Activated naive CD4-positive, alpha-beta T cell treated with anti-CD3 and anti-CD28 coated beads, Interleukin-2, amount 50 U/mL, for 24 hours (primary cell): ENCODE data around the gene MATN1.

Experiments used
- H3K27ac Mint-ChIP-seq: one replicate; pipeline ENCODE4 v1.8.0; 2021; ENCODE audit warnings: mild to moderate bottlenecking, mixed read lengths
- H3K27me3 Mint-ChIP-seq: one replicate; pipeline ENCODE4 v1.8.0; 2021; ENCODE audit warnings: mixed read lengths
- H3K36me3 Mint-ChIP-seq: one replicate; pipeline ENCODE4 v1.8.0; 2021; ENCODE audit warnings: mixed read lengths
- H3K4me1 Mint-ChIP-seq: one replicate; pipeline ENCODE4 v1.8.0; 2021; ENCODE audit warnings: mixed read lengths
- H3K4me3 Mint-ChIP-seq: one replicate; pipeline ENCODE4 v1.8.0; 2021; ENCODE audit warnings: mild to moderate bottlenecking, mixed read lengths
- H3K9me3 Mint-ChIP-seq: one replicate; pipeline ENCODE4 v1.8.0; 2021; ENCODE audit warnings: mixed read lengths

MATN1 gene

DNA sequence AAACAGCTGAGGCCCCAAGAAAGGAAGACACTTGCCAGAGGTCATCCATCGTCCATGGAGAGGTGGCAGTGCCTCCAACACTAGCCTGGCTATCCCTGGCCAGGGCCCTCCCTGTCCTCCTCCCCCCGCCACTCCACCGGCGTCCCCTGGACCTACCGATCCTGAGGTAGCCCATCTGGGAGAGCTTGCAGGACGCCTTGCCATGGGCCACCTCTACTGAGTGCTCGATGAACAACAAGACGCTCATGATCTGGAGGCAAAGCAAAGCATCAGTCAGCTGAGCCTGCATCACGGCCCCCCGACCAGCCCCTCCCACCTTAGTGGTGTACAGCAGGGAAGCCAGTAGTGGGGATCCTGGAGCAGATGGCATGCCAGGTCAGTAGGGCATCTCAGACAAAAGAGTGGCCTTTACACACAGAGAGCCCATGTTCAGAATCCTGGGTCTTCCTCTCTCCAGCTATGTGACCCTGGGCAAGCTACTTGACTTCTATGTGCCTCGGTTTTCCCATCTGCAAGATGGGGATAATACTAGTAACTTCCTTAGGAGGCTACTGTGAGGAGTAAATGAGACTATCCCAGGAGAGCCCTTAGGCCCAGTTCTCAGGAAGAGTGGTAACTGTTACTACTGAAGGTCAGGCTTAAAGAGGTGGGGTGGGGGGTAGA, 19.0 kb upstream of the MATN1 start:
- H3K9me3 Mint-ChIP-seq: no peaks in the 10 kb centered on the region
- H3K27me3 Mint-ChIP-seq: no peaks in the 10 kb centered on the region
- H3K4me3 Mint-ChIP-seq: peak overlapping the region; percentile 49
- peak overlapping the region; percentile 89 for H3K27ac Mint-ChIP-seq
- peaks cover 16% of the 10 kb centered on the region for H3K36me3 Mint-ChIP-seq
- H3K4me1 Mint-ChIP-seq: peaks cover 94% of the 10 kb centered on the region

DNA sequence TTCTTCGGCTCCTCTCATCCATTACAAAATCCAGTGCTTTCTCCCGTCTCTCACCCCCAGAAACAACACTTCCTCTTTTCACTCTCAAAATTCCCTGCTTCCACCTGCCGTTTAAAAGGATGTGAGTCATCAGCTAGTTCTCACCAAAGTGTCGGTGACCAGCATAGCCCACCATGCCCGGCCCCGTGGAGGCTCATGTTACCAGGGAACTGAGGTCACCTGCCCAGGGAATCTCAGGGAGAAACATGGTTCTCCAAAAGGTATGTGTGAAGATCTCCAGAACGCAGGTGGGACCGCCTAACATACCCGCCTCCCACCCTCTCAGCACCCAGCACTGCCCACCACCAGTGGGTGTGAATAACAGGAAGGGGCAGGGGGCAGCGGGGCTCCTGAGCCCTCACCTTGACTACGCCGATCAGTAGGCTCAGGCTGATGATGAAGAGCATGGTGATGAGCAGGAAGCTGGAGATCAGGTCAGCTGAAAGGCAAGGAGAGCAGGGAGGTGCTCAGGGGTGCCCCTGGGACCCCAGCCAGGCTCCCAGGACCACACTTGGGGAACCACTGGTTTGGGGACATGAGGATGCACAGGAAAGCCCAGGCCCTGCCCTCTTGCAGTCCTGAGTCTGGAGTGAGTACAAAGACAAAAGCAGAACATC, 18.0 kb upstream of the MATN1 start:
- Mint-ChIP-seq H3K4me1 (peaks cover 86% of the 10 kb centered on the region), H3K27ac (peak overlapping the region; percentile 88), H3K27me3 (no peaks in the 10 kb centered on the region), H3K36me3 (peaks cover 15% of the 10 kb centered on the region), H3K4me3 (peak overlapping the region; percentile 13), H3K9me3 (no peaks in the 10 kb centered on the region)

DNA sequence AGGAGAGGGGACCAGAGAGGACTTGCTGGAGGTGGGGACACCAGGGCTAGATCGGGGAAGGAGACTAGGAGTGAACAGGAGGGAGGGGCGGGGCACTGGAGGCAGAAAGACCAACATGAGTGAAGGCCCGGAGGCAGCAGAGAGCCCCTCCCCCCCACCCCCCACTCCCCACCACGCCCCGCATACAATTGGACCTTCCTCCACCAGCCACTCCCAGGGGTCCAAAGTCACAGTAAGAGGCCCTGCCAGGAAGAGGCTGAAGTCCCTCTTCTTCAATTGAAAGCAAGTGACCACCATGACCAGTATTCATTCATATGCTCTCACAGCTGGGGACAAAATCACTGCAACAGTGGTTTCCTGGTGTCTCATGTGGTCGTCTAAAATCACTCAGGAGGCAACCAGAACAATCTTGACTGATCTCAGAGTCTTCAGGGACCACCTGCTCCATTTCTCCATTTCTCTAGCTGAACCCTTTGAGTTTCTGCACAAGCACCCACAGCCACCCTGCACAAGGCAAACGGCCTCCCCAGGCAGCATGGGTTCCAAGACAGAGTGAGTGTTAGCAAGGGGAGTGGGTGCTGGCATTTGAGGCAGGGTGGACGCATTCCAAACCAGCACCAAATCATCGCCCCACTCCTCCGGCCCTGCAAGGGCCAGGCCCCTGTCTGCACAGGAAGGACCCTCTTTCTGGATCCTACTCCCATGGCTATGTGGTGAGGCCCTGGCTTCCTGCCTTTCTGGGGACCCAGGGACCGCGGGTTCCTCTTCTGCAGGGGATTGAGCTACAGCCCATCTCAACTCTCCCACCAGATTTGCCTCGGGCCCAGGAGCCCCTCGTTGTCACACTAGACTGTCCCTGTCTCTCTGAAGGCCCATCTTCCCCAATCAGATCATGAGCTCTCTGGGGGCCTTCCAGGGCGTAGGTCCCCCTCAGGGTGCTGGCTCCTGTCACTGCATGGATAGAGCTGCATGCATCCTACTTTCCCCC, 17.2 kb upstream of the MATN1 start:
- Mint-ChIP-seq H3K27ac (peak overlapping the region; percentile 88), H3K9me3 (no peaks in the 10 kb centered on the region), H3K36me3 (peaks cover 17% of the 10 kb centered on the region), H3K4me1 (peaks cover 78% of the 10 kb centered on the region), H3K27me3 (no peaks in the 10 kb centered on the region), H3K4me3 (peak overlapping the region; percentile 13)

DNA sequence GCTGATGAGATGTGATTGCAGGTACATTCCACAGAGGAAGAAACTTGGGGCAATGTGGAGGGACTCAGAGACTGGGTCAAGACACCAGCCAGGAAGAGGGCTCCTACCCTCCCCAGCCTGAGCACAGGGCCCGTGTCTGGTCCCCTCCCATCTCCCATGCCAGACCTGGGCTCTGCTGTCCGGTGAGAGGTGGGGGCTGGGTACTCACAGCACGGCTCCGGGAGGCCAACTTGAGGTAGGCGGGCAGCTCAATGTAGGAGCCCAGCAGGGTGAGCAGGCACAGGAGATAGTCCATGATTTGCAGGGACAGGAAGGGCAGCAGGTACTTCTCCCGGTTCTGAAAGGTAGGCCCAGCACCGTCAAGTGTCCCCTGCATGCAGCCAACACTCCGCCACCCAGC, 16.2 kb upstream of the MATN1 start:
- H3K4me3 Mint-ChIP-seq: no peak overlapping the region
- no peaks in the 10 kb centered on the region for H3K27me3 Mint-ChIP-seq
- peaks cover 18% of the 10 kb centered on the region for H3K36me3 Mint-ChIP-seq
- H3K4me1 Mint-ChIP-seq: peaks cover 69% of the 10 kb centered on the region
- peak overlapping the region; percentile 35 for H3K27ac Mint-ChIP-seq
- H3K9me3 Mint-ChIP-seq: no peaks in the 10 kb centered on the region

DNA sequence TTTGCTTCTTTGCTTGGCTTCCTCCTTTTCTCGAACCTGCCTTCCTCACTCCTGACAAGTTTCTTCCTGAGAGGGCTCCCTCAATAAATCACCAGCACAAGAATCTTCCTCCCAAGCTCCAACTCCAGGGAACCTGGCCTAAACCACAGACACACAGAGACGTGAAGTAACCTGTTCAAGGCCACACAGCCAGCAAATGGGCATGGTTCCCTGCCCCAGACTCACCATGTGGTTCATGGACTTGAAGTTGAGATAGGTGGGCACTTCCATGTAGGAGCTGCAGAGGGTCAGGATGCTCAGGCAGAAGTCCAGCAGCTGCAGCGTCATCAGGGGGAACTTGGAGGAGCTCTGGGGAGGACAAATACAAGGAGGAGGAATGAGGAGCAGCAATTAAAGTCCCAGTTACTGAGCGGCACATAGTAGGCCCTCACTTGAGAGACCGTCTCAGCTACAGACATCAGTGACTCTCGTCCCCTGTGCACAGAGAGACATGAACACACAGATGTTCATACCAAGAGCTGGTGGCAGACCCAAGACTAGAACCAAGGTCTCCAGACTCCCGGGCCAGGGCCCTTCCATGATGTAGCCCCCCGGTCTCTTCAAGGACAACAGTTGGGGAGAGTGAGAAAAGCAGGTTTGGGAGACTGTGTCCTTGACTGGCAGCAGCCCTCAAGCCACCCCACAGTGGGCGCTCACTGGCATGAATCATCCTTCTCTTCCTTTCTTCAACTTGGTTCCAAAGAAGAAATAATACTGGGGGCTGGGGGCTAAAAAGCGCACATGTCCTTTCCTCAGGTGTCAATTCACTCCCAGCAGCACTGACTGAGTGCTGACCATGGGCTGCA, 15.6 kb upstream of the MATN1 start:
- H3K9me3 Mint-ChIP-seq: no peaks in the 10 kb centered on the region
- no peak overlapping the region for H3K4me3 Mint-ChIP-seq
- peaks cover 62% of the 10 kb centered on the region for H3K4me1 Mint-ChIP-seq
- H3K36me3 Mint-ChIP-seq: peaks cover 18% of the 10 kb centered on the region
- H3K27me3 Mint-ChIP-seq: no peaks in the 10 kb centered on the region
- H3K27ac Mint-ChIP-seq: peak overlapping the region; percentile 92

DNA sequence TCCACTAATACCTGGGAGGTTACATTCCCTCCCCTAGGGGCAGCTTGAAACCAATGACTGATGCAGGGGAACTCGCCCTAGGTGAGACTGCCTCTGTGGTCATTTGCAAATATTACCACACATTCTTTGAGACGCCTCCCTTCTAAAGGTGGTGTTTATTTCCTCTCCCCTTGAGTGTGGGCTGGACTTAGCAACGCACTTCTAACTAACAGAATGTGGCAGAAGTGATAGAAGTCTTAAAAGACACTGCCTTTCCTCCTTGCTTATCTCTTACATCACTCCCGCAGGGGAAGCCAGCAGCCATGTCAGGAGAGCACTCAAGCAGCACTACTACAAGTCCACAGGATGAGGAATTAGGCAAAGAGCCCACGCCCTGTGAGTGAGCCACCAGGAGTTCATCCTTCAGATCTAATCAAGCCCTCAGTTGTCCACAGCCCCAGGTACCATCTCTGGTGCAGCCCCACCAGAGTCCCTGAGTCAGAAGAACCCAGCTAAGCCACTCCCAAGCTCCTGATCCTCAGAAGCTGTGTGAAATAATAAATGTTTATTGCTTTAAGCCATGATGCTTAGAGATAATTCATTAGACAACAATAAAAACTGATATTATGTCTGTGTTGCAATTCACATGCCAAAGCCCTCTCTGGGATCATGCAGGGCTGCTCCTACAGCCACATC, 14.8 kb upstream of the MATN1 start:
- Mint-ChIP-seq H3K36me3 (peaks cover 21% of the 10 kb centered on the region), H3K27ac (peak overlapping the region; percentile 92), H3K4me1 (peaks cover 54% of the 10 kb centered on the region), H3K4me3 (no peak overlapping the region), H3K9me3 (no peaks in the 10 kb centered on the region), H3K27me3 (no peaks in the 10 kb centered on the region)

DNA sequence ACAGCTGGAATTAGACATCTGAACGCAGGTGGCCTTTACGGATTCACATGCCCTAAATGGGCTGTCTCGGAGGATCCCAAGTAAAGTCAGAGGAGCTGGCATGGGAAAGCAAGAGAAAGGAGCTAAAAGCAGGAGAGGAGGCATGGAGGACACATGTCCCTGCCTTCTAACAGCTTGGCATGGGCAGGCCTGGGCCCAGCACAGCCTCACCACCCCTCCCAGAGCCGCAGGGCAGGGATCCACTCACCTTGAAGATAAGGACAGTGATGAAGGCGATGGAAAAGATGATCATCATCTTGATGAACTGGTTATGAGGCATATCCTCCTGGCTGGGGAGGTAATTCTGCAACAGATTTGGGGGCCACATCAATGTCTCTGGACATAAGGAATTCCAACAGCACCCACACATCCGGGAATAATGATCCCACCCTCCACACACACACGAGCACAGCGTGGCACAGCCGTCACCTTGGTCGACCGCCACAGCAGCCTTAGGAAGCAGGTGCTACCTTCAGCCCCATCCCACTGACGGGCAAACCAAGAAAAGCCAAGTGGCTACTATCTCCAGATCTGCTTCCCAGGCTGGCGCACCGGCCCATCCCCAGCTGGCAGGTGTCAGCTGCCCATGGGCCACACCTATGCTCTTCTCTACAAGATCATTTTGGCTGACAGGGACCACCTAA, 14.1 kb upstream of the MATN1 start:
- no peaks in the 10 kb centered on the region for H3K9me3 Mint-ChIP-seq
- H3K36me3 Mint-ChIP-seq: peaks cover 21% of the 10 kb centered on the region
- peaks cover 48% of the 10 kb centered on the region for H3K4me1 Mint-ChIP-seq
- no peaks in the 10 kb centered on the region for H3K27me3 Mint-ChIP-seq
- H3K27ac Mint-ChIP-seq: peak overlapping the region; percentile 80
- H3K4me3 Mint-ChIP-seq: no peak overlapping the region

DNA sequence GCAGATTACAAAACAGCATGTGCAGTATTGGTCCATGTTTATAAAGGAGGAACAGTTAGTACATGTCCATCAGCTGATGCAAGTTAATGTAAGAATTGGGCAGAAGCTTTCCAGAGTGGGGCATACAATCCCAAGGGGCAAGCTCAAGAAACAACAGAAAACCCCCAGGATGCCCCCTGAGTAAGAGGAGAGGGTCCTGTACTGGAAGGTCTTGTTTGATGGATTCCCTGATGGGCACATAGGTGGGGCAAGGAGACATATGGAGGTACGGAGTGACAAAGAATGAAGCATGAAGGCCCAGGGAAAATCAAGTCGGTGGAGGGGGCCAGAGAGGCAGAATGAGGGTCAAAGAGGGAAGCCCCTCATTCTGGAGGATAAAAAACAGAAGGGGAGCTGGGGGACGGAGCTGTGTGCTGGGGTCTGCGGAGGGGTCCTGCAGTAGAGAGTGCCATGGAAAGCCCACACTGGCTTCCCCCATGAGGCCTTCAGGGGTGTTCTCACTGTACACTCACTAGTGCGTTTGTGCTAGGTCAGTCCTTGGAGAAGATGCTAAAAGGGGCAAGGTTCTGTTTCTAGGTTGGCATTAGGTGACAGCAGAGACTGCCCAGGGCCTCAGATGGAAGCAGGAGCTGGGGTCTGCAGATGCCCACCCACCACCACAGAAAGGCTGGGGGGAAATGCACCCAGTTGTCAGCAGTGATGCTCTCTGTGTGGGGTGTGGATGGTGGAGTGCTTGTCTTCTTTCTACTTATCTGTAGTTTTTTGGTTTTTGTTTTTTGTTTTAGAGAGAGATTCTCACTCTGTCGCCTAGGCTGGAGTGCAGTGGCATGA, 12.5 kb upstream of the MATN1 start:
- Mint-ChIP-seq H3K4me1 (peaks cover 42% of the 10 kb centered on the region), H3K4me3 (no peak overlapping the region), H3K27ac (peak overlapping the region; percentile 43), H3K27me3 (no peaks in the 10 kb centered on the region), H3K9me3 (no peaks in the 10 kb centered on the region), H3K36me3 (peaks cover 21% of the 10 kb centered on the region)

DNA sequence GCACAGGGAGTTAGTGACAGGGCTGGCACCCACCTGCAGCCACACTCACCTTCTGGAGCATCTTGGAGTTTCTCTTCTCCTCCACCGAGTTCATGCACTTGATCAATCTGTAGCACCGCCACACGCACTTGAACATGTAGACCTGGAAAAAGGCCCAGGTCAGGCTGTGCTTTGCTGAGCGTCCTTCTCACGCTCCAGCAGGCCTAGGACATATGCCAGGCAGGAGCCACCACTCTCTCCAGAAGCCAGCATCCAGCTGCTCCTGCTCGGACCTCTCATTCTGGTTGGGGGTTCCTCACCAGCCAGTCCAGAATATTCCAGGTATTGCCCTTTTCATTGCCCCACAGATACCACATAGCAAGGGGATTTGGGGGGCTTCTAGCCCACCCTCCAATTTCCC, 11.7 kb upstream of the MATN1 start:
- no peaks in the 10 kb centered on the region for H3K27me3 Mint-ChIP-seq
- H3K36me3 Mint-ChIP-seq: peaks cover 21% of the 10 kb centered on the region
- no peaks in the 10 kb centered on the region for H3K9me3 Mint-ChIP-seq
- no peak overlapping the region for H3K4me3 Mint-ChIP-seq
- peaks cover 38% of the 10 kb centered on the region for H3K4me1 Mint-ChIP-seq
- H3K27ac Mint-ChIP-seq: peak overlapping the region; percentile 43

DNA sequence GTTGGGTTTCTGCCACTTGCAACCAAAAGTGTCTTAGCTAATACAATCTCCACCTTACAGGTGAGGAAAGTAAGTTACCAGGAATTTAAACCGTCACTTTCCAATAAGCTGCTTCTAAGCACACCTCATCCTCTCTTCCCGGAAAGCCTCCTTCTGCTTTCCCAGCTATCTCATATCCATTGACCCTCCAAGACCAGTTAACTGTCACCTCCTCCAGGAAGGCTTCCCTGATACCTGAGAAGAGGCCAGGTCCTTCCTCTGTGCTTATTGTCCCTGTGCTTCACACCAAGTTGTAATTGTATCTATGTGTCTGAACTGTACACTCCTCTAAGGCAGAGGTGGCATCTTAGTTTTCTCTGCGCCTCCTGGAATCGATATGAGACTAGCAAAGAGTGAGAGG, 11.2 kb upstream of the MATN1 start:
- Mint-ChIP-seq H3K9me3 (no peaks in the 10 kb centered on the region), H3K4me1 (peaks cover 36% of the 10 kb centered on the region), H3K36me3 (peaks cover 21% of the 10 kb centered on the region), H3K27me3 (no peaks in the 10 kb centered on the region), H3K4me3 (no peak overlapping the region), H3K27ac (peak overlapping the region; percentile 1)

DNA sequence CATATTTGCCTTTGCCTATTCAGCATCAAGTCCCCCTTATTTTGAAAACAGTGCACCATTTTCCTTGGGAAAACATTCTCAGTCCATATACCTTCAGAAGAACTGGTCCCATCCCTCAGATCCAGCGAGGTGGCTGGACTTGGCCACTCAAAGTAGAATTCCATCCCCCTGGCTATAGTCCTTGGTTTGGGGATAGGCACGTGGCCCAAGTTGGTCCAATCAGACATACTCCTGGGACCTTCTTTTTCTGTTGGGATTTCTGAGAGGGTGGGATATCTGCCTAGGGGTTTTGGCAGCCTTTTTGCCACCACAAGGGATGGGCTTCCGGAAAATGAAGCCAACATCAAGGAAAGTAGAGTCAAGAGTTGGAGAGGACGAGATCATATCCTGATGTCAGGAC, 10.7 kb upstream of the MATN1 start:
- H3K4me1 Mint-ChIP-seq: peaks cover 34% of the 10 kb centered on the region
- no peak overlapping the region for H3K4me3 Mint-ChIP-seq
- H3K36me3 Mint-ChIP-seq: peaks cover 19% of the 10 kb centered on the region
- no peaks in the 10 kb centered on the region for H3K27me3 Mint-ChIP-seq
- H3K9me3 Mint-ChIP-seq: no peaks in the 10 kb centered on the region
- H3K27ac Mint-ChIP-seq: peak overlapping the region; percentile 30

DNA sequence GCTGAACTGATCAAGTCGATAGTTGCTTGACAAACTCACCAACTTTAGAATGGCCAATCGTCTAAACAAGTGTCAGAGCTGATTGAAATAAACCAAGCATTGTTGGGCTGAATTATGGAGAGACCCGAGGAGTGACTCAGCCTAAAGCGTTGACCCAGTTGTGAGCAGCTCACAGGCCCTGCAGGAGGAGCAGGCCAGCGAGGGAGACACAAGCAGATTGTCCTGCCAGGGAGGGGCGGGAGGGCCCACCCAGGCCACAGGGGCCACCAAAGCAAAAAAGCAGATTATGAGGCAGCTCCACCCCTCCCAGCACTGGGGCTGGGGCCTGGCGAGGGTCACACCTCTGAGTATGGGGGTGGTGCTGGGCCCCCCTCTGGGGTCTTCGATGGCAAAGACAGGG, 10.1 kb upstream of the MATN1 start:
- H3K27me3 Mint-ChIP-seq: no peaks in the 10 kb centered on the region
- no peak overlapping the region for H3K4me3 Mint-ChIP-seq
- H3K9me3 Mint-ChIP-seq: no peaks in the 10 kb centered on the region
- peaks cover 15% of the 10 kb centered on the region for H3K36me3 Mint-ChIP-seq
- peaks cover 29% of the 10 kb centered on the region for H3K4me1 Mint-ChIP-seq
- H3K27ac Mint-ChIP-seq: no peak overlapping the region

DNA sequence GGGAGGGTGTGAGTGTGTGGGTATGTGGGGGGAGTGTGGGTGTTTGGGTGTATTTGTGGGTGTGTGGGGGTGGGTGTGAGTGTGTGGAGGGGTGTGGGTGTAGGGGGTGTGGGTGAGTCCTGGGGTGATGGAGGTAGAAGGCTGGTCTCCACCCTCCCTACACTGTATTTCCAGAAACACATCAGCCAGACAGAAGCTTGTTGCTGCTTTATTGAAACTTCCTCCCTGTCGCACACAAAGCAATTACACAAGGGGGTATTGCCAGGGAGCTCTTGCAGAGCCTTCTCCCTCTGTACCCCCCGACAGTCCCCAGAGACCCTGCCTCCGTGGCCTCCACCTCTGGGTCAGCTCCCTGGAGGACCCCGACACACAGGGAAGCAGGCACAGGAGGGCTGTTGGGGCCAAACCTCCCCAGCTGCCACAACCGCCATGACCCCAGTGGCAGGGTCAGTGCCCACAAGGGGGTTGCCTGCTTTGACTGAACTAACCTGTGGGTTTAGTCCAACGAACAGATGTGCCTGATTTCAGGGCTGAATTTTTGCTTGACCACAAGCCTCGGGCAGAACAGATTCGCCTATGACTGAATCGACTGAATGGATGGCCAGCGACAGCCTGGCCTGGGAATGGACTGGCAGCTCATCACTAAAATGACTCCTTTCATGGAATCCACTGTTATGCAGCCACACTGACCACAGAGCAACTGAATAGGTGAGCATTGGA, 9.1 kb upstream of the MATN1 start:
- no peaks in the 10 kb centered on the region for H3K27me3 Mint-ChIP-seq
- no peaks in the 10 kb centered on the region for H3K9me3 Mint-ChIP-seq
- H3K4me1 Mint-ChIP-seq: peaks cover 21% of the 10 kb centered on the region
- H3K4me3 Mint-ChIP-seq: no peak overlapping the region
- peaks cover 10% of the 10 kb centered on the region for H3K36me3 Mint-ChIP-seq
- H3K27ac Mint-ChIP-seq: peak overlapping the region; percentile 60
